IgD-negative memory B cell (primary cell): ENCODE results near the gene EIF2B1. TPM values are rescaled to one million over a fixed set of nuclear protein-coding genes. Genes with fewer than 3 reads are reported as not detected.
"Not testable (repeated sequence)": the region's sequence is repeated elsewhere in the genome, so short reads cannot be mapped to it uniquely, and the experiment has no call there.

Experiments
- H3K27ac Mint-ChIP-seq, 3 donors: one replicate each; pipeline ENCODE4 v1.8.0; 2020 to 2022; ENCODE audit warnings: mild to moderate bottlenecking in 3 of 3, mixed read lengths in 3 of 3, moderate library complexity in 1 of 3
- H3K27me3 Mint-ChIP-seq: one replicate; pipeline ENCODE4 v1.8.0; 2021; ENCODE audit warnings: mixed read lengths
- H3K36me3 Mint-ChIP-seq: one replicate; pipeline ENCODE4 v1.8.0; 2020; ENCODE audit warnings: mild to moderate bottlenecking, mixed read lengths
- H3K4me1 Mint-ChIP-seq, 3 donors: one replicate each; pipeline ENCODE4 v1.8.0; 2020 to 2022; ENCODE audit warnings: mixed read lengths in 3 of 3, mild to moderate bottlenecking in 1 of 3
- H3K4me3 Mint-ChIP-seq, 4 donors: one replicate each; pipeline ENCODE4 v1.8.0; 2020 to 2022; ENCODE audit warnings: mild to moderate bottlenecking in 4 of 4, mixed read lengths in 4 of 4, moderate library complexity in 3 of 4
- H3K9me3 Mint-ChIP-seq, 3 donors: one replicate each; pipeline ENCODE4 v1.8.0; 2020 to 2021; ENCODE audit warnings: mixed read lengths in 3 of 3, mild to moderate bottlenecking in 1 of 3
- polyA plus RNA-seq: library from polyadenylated mRNA; unstranded; fragments of 300-500 nt; fragmentation: Illumina TruSeq; gene quantifications from one replicate; pipeline ENCODE4 v1.2.3, GENCODE V29; 2021

EIF2B1 gene
- polyA plus RNA-seq, 1 donor from 2014 or later, result 59.9 TPM

DNA sequence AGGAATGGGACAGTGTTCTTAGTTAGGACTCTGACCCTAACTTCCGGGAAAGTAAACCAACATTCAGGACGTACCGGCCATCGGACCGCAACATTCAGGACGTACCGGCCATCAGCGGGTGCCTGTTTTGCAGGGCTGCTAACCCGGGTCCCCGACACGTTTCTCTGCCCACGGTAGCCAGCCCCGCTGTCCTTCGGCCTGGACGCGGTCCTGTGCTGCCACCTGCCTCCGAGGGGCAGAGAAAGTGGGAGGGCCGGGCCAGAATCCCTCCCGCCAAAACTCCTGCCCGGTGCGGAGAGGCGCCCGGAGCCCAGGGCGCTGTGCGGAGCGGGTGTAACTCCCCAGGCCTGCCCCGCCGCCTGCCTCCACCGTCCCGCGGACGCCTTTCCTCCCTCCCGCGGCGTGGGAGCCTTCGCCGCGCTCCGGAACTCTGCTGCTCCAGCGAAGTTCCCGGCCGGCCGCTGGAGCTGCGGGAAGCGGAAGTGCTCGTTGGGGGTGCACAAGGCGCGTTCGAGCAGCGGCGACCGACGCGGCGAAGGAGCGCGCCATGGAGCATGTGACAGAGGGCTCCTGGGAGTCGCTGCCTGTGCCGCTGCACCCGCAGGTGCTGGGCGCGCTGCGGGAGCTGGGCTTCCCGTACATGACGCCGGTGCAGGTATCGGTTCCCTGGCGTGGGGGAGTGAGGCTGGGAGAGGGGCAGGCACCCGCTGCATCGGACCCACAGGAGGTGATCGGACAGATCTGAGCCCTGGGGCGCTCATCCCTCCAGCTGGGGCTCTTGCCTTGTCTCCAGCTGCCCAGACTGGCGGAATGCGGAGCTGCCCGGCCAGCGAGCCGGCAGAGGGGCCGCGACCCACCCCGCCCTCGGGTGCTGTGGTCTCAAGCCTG lies 31.6 kb downstream of the EIF2B1 start, which contains the start of gene DDX55:
Gene DDX55 (plus strand): TSS at position 498 of the 888 bp plus-strand sequence. CDS start 50 bp downstream, at position 548.
- no peaks in the 10 kb centered on the region for H3K27me3 Mint-ChIP-seq
- H3K9me3 Mint-ChIP-seq, result no peaks in the 10 kb centered on the region
- peaks cover 2% of the 10 kb centered on the region for H3K36me3 Mint-ChIP-seq
- peak within 1 kb of the TSS; percentile 98 to 99 (median 98) for H3K4me3 Mint-ChIP-seq
- peak within 1 kb of the TSS; percentile 40 to 97 (median 96) for H3K27ac Mint-ChIP-seq
- peaks cover 13 to 23% (median 21%) of the 10 kb centered on the region in 3 donors for H3K4me1 Mint-ChIP-seq

DNA sequence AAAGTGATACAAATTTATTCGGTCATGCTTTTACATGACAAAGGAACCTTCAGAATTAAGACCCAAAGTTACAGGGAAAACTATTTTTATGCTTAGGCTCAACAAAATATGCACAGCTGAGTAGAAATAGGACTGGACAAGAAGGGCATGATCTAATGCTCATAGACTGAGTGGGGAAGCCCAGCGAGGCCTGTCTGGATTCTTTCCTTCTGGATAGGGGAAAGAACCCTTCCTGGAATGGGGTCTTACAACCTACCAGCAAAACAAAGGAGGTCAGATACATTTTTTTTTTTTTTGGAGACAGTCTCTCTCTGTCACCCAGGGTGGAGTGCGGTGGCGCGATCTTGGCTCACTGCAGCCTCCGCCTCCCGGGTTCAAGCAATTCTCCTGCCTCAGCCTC lies 33.8 kb downstream of the EIF2B1 start:
- Mint-ChIP-seq H3K27me3 (no peaks in the 10 kb centered on the region), H3K9me3 (no peaks in the 10 kb centered on the region), H3K27ac (peak overlapping the region in 2 of 3 donors; percentile 51 to 87), H3K4me3 (peak overlapping the region in 2 of 4 donors; percentile 50 to 98), H3K4me1 (peaks cover 13 to 27% (median 22%) of the 10 kb centered on the region in 3 donors), H3K36me3 (no peaks in the 10 kb centered on the region)

DNA sequence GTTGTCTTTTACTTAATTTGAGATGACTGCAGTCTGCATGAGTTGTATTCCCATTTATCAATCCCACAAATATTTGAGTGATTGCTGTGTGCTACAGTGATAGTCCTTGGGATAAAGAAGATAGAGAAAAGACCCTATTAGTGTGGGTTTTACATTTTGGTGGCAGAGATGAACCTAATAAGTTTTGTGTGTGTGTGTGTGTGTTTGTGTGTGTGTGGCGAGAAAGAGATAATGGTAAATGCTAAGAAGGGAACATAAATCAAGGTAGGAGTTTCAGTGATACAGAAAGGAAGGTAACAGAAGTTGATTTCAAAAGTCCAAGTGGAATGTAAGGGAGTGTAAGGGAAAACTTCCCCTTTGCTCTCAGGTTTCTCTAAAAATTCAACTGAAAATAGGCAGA lies 34.2 kb downstream of the EIF2B1 start:
- H3K4me1 Mint-ChIP-seq, result peaks cover 13 to 27% (median 20%) of the 10 kb centered on the region in 3 donors
- H3K27ac Mint-ChIP-seq, result peak overlapping the region in 2 of 3 donors; percentile 4 to 51
- H3K36me3 Mint-ChIP-seq, result no peaks in the 10 kb centered on the region
- H3K27me3 Mint-ChIP-seq, result no peaks in the 10 kb centered on the region
- peak overlapping the region in 3 of 4 donors; percentile 19 to 98 (median 60) for H3K4me3 Mint-ChIP-seq
- H3K9me3 Mint-ChIP-seq, result no peaks in the 10 kb centered on the region

DNA sequence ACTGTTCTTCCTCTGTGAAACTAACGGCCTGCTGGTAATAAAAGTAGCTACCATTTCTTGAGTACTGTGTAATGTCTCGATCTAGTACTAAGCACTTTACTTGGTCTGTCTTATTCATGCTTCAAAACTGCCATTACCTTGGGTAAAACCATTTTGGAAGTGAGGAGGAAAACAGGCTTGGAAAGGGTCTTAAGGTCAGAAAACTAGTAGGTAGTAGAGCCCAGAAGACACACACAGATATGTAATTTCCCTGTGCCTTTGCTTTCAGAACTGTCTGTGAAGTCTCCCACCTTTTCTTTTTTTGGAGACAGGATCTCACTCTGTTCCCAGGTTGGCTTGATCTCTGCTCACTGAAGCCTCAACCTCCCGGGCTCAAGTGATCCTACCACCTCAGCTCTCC lies 35.0 kb downstream of the EIF2B1 start:
- H3K4me3 Mint-ChIP-seq, result no peak overlapping the region
- H3K4me1 Mint-ChIP-seq, result peaks cover 12 to 27% (median 18%) of the 10 kb centered on the region in 3 donors
- H3K36me3 Mint-ChIP-seq, result no peaks in the 10 kb centered on the region
- peak overlapping the region in 1 of 3 donors; percentile 23 for H3K27ac Mint-ChIP-seq
- H3K27me3 Mint-ChIP-seq, result no peaks in the 10 kb centered on the region
- no peaks in the 10 kb centered on the region for H3K9me3 Mint-ChIP-seq

DNA sequence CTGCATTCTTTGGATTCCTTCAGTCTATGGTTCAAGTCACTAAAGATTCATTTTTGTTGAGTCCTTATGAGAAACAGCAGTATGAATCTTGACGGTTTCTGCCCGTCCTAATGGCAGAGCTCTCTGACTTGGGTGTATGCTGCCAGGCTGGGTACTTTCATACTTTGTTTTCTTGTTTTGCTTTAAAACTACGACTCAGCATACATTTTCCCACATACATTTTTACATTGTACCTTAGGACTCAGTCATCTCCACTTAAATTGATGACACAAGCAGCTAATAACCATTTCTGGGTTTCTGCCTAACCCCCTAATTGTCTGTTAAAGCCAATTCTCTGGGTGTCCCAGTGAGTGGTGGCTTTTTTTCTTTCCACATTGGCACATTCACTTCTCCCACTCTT lies 36.4 kb downstream of the EIF2B1 start:
- no peak overlapping the region for H3K27ac Mint-ChIP-seq
- no peaks in the 10 kb centered on the region for H3K27me3 Mint-ChIP-seq

DNA sequence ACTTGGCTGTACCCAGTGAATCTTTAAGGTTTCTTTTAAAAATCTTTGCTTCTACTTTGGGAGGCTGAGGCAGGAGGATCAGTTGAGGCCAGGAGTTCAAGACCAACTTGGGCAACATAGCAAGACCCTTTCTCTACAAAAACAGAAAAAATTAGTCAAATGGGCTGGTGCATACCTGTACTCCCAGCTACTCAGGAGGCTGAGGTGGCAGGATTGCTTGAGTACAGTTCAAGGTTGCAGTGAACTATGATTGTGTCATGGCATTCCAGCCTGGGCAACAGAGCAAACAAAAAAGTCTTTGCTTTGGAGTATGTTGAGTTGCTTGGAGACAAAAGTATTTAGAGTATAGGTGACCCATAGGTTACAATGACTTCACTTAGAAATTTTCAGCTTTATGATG lies 37.8 kb downstream of the EIF2B1 start:
- Mint-ChIP-seq H3K4me1 (peaks cover 10 to 23% (median 15%) of the 10 kb centered on the region in 3 donors), H3K4me3 (no peak overlapping the region), H3K36me3 (no peaks in the 10 kb centered on the region), H3K27me3 (no peaks in the 10 kb centered on the region), H3K27ac (no peak overlapping the region), H3K9me3 (no peaks in the 10 kb centered on the region)

More for the DNA sequence above, 36.4 kb downstream of the EIF2B1 start:
- H3K36me3 Mint-ChIP-seq, result no peaks in the 10 kb centered on the region
- no peaks in the 10 kb centered on the region for H3K9me3 Mint-ChIP-seq
- H3K4me1 Mint-ChIP-seq, result peaks cover 8 to 24% (median 14%) of the 10 kb centered on the region in 3 donors
- H3K4me3 Mint-ChIP-seq, result no peak overlapping the region

DNA sequence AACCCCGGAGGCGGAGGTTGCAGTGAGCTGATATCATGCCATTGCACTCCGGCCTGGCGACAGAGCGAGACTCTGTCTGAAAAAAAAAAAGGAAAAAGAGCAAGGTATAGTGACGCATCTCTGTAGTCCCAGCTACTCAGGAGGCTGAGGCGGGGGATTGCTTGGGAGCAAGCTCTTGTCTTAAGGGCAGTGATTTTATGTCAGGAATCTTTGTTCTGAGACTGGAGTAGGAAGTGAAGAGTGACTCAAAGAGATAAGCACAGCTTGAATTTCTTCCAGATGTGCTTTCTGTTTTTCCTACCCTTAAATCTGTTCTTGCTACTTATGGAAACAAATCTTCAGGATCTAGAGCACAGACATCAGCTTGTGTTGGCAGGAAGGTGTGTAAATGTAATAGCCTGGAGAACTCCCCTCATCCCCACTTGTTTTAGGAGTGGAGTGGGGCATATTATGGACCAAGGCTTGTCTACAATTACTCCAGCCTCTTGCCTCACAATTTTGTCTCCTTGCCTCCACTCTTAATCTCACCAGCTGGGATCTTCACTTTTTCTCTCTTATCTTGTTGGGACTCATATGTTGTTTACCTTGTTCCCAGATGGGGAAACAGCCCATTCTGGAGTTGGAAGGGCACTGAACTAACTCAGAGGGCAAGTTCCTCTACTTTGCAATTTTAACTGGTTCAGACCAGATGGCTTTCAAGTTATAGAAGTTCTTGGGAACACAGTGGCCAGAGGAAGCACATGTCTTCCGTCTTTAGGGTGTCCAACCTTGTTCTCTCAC lies 41.6 kb downstream of the EIF2B1 start:
- no peaks in the 10 kb centered on the region for H3K36me3 Mint-ChIP-seq
- peak overlapping the region in 1 of 3 donors; percentile 46 for H3K27ac Mint-ChIP-seq
- peaks cover 18 to 30% (median 21%) of the 10 kb centered on the region in 3 donors for H3K4me1 Mint-ChIP-seq
- H3K9me3 Mint-ChIP-seq, result no peaks in the 10 kb centered on the region
- peak overlapping the region in 1 of 4 donors; percentile 35 for H3K4me3 Mint-ChIP-seq
- H3K27me3 Mint-ChIP-seq, result no peaks in the 10 kb centered on the region

DNA sequence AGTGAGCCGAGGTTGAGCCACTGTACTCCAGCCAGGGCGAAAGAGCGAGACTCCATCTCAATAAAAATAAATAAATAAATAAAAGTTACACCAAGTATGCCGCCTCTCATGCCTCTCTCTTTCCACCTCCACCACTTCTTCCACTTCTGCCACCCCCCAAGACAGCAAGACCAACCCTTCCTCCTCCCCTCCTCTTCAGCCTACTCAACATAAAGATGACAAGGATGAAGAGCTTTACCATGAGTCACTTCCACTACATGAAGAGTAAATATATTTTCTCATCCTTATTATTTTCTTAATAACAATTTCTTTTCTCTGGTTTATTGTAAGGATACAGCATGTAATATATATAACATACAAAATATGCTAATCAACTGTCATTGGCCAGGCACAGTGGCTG lies 52.7 kb downstream of the EIF2B1 start:
- Mint-ChIP-seq H3K9me3 (no peaks in the 10 kb centered on the region), H3K4me1 (peaks cover 13 to 19% (median 15%) of the 10 kb centered on the region in 3 donors), H3K27ac (peak overlapping the region in 1 of 3 donors; percentile 67), H3K36me3 (no peaks in the 10 kb centered on the region), H3K27me3 (no peaks in the 10 kb centered on the region), H3K4me3 (peak overlapping the region in 2 of 4 donors; percentile 21 to 35)

DNA sequence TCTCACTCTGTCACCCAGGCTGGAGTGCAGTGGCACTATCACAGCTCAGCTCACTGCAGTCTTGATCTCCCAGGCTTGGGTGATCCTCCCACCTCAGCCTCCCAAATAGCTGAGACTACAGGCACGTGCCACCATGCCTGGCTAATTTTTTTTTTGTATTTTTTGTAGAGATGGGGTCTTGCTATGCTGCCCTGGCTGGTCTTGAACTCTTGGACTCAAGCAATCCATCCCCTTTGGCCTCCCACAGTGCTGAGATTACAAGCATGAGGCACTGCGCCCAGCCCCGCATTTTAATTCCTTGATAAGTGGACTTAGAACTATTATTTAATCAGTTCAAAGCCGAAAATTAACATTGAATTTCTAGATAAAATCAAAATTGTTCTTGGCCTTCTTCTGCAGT lies 54.7 kb downstream of the EIF2B1 start:
- H3K9me3 Mint-ChIP-seq, H3K27ac Mint-ChIP-seq, H3K4me1 Mint-ChIP-seq, H3K4me3 Mint-ChIP-seq, H3K36me3 Mint-ChIP-seq, H3K27me3 Mint-ChIP-seq: not testable (repeated sequence)

DNA sequence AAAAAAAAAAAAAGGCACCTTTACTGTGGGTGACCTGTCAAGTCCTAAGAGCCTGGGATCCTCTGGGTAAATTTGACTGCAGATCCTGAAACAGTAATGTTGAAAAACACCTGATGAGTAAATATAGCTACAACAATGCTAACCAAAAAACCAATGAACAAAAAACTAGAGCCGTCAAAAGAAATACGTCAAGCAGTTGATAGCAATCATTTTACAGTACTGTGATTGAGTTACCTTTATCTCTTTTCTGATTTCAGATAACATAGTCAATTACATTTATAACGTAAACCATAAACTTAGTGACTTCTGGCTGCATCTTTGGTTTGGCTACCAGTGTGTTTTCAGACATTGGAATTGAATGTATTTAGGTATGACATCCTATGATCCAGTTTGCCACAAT lies 55.2 kb downstream of the EIF2B1 start:
- Mint-ChIP-seq H3K27ac (peak overlapping the region in 1 of 3 donors; percentile 75), H3K27me3 (no peaks in the 10 kb centered on the region), H3K4me1 (peaks cover 9% of the 10 kb centered on the region in 3 donors), H3K4me3 (no peak overlapping the region), H3K36me3 (no peaks in the 10 kb centered on the region), H3K9me3 (peaks cover 0 to 1% (median 0%) of the 10 kb centered on the region in 3 donors)

DNA sequence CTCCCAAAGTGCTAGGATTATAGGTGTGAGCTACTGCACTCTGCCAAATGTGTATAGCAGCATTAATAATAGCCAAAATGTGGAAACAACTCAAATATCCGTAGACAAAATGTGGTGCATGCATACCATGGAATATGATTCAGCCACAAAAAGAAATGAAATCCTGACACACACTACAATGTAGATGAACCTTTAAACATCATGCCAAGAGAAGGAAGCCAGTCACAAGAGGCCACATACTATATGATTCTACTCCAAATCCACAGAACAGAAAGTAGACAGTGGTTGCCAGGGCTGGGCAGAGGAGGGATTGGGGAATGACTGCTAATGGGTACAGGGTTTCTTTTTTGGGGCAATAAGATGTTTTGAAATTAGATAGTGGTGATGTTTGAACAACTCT lies 56.9 kb downstream of the EIF2B1 start:
- Mint-ChIP-seq H3K4me1 (no peaks in the 10 kb centered on the region), H3K36me3 (no peaks in the 10 kb centered on the region), H3K27me3 (no peaks in the 10 kb centered on the region), H3K9me3 (peaks cover 0 to 1% (median 0%) of the 10 kb centered on the region in 3 donors), H3K27ac (no peak overlapping the region), H3K4me3 (no peak overlapping the region)

DNA sequence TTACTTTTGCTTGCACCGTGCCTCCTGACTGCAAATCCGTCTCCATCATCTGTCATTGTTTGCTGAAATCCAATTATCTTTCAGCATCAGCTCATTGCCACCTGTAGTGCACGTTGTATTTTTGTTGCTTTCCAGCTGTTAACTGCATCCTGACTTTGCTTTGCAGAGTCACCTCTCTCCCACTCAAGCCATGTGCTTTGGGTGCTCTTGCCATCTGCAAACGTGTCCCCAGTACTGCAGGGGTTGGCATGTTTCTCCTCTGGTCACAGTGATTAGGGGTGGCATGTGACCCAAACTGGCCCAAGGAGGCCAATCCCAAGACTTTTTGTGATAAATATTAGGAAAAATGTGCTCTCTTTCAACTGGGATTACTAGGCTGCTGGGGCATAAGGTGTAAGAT lies 59.6 kb downstream of the EIF2B1 start:
- Mint-ChIP-seq H3K27ac (peak overlapping the region in 1 of 3 donors; percentile 86), H3K27me3 (peaks cover 4% of the 10 kb centered on the region), H3K4me1 (no peaks in the 10 kb centered on the region), H3K4me3 (no peak overlapping the region), H3K9me3 (peaks cover 0 to 1% (median 0%) of the 10 kb centered on the region in 3 donors), H3K36me3 (no peaks in the 10 kb centered on the region)

DNA sequence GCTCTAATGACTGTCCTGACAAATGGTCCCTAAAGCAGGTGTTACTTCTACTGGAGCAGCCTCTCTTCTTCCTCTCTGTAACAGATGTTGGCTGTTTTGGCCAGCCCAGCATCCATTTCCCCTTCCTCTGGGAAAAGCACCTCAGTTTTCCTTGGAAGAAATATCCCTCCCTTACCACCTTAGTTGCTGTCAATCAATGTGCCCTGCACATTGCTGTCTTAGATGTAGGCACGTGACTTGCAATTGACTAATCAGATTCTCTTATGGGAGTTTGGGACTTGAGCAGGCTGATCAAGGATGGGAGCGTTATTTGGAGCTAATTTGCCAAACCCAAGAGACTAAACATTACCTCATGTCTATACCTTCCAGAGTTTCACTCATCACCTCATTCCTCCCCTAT lies 61.1 kb downstream of the EIF2B1 start:
- Mint-ChIP-seq H3K36me3 (no peaks in the 10 kb centered on the region), H3K27ac (no peak overlapping the region), H3K4me1 (no peaks in the 10 kb centered on the region), H3K27me3 (peaks cover 4% of the 10 kb centered on the region), H3K9me3 (peaks cover 0 to 1% (median 0%) of the 10 kb centered on the region in 3 donors), H3K4me3 (no peak overlapping the region)

DNA sequence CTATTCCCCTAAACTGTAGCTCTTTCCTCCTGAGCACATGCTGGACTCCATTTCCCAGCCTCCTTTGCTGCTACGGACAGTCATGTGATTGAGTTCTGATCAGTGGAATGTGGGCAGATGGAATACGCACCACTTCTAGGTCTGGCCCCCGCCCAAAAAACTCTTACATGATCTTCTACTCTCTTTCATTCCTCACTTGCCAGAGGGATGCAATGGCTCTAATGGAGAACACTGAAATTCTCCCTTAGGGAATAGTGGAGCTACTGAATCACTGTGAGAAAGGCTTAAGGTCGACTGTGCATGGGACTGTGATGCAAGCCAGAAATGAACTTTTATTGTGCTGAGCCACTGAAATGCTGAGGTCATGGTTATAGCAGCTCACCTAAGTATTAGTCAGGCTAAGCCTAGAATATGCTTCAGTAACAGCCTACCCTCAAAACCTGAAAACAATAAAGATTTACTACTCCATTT lies 62.1 kb downstream of the EIF2B1 start:
- H3K36me3 Mint-ChIP-seq, result no peaks in the 10 kb centered on the region
- peaks cover 0 to 1% (median 0%) of the 10 kb centered on the region in 3 donors for H3K9me3 Mint-ChIP-seq
- no peak overlapping the region for H3K27ac Mint-ChIP-seq
- no peaks in the 10 kb centered on the region for H3K4me1 Mint-ChIP-seq
- H3K27me3 Mint-ChIP-seq, result peaks cover 6% of the 10 kb centered on the region
- peak overlapping the region in 1 of 4 donors; percentile 20 for H3K4me3 Mint-ChIP-seq
